RWPE2 (cell line): ENCODE data around the gene MEX3A.

Experiments
- ATAC-seq: fragments of 200-7000 bp; cut with Tn5 transposase; 3 replicates; pipeline ENCODE4 v1.9.1; 2021; ENCODE audit warnings: low read depth
- DNase-seq: peaks from one replicate; pipeline ENCODE4 v3.0.0-alpha.2; 2020; ENCODE audit warnings: low spot score
- H3K27ac ChIP-seq: fragments of 450-650 bp; 2 replicates; pipeline ENCODE4 v1.5.1; 2017; ENCODE audit warnings: mild to moderate bottlenecking; ENCODE audit not compliant: poor library complexity, severe bottlenecking
- H3K27me3 ChIP-seq: fragments of 250-450 bp; sonication (Bioruptor Pico); 2 replicates; pipeline ENCODE4 v1.5.1; 2021; ENCODE audit warnings: mild to moderate bottlenecking, moderate library complexity; ENCODE audit not compliant: insufficient read depth, poor library complexity, severe bottlenecking
- H3K36me3 ChIP-seq: fragments of 250-450 bp; sonication (Bioruptor Pico); 2 replicates; pipeline ENCODE4 v1.5.1; 2020; ENCODE audit warnings: low read depth, mild to moderate bottlenecking, moderate library complexity
- H3K4me1 ChIP-seq: fragments of 250-450 bp; sonication (Bioruptor Pico); 2 replicates; pipeline ENCODE4 v1.5.1; 2021; ENCODE audit warnings: mild to moderate bottlenecking, moderate library complexity; ENCODE audit not compliant: insufficient read depth, poor library complexity, severe bottlenecking
- H3K4me3 ChIP-seq: fragments of 250-450 bp; sonication (Bioruptor Pico); 2 replicates; pipeline ENCODE4 v1.5.1; 2021; ENCODE audit warnings: mild to moderate bottlenecking, moderate library complexity; ENCODE audit not compliant: severe bottlenecking
- H3K9me3 ChIP-seq: fragments of 250-450 bp; sonication (Bioruptor Pico); 2 replicates; pipeline ENCODE4 v1.5.1; 2021; ENCODE audit warnings: mild to moderate bottlenecking, moderate library complexity; ENCODE audit not compliant: severe bottlenecking
- TF ChIP-seq, protein P1 (sequence below): fragments of 450-650 bp; IDR thresholded peaks from one replicate; pipeline ENCODE4 v1.5.1; 2017; ENCODE audit warnings: mild to moderate bottlenecking, moderate library complexity; ENCODE audit not compliant: poor library complexity, severe bottlenecking

Gene MEX3A

DNA sequence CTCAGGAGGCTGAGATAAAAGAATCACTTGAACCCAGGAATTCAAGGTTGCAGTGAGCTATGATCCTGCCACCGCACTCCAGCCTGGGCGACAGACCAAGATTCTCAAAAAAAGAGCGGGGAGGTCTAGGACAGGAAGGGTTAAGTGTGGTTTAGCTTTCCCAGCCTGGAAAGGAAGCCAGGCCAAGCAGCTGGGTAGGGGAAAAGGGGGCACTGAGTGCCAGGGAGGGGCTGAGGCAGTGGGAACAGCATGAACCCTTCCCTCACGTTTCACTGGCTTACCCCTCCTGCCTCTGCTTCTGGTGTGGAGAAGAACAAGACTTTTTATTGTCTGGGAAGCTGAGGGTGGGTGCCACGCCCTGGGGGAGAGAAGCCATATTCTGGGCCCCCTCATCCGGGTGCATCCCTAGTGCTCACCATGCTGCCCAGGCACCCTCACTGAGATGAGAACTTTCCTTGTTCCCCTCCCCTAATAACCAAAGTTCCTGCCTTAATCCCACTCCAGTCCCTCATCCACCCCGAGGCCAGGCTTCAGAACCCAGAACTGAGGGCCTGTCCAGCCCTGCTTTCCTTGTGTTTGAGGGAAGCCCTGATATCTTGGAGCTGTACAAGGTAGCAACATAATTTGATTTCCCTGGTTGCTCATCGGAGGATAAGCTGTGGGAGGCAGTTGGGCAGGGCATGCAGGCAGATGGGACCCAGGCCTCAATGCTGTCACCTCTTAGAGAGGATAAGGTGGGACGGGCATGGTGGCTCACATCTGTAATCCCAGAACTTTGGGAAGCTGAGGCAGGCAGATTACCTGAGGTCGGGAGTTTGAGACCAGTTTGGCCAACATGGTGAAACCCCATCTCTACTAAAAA, 30.2 kb upstream of the MEX3A start:
- TF ChIP-seq, protein P1, sequence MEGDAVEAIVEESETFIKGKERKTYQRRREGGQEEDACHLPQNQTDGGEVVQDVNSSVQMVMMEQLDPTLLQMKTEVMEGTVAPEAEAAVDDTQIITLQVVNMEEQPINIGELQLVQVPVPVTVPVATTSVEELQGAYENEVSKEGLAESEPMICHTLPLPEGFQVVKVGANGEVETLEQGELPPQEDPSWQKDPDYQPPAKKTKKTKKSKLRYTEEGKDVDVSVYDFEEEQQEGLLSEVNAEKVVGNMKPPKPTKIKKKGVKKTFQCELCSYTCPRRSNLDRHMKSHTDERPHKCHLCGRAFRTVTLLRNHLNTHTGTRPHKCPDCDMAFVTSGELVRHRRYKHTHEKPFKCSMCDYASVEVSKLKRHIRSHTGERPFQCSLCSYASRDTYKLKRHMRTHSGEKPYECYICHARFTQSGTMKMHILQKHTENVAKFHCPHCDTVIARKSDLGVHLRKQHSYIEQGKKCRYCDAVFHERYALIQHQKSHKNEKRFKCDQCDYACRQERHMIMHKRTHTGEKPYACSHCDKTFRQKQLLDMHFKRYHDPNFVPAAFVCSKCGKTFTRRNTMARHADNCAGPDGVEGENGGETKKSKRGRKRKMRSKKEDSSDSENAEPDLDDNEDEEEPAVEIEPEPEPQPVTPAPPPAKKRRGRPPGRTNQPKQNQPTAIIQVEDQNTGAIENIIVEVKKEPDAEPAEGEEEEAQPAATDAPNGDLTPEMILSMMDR = no peak
- peaks cover 16% of the 10 kb centered on the region for H3K4me1 ChIP-seq
- H3K27ac ChIP-seq = peak overlapping the region; percentile 99
- H3K9me3 ChIP-seq = no peaks in the 10 kb centered on the region
- ATAC-seq (no peak), DNase-seq (no peak)
- no peaks in the 10 kb centered on the region for H3K27me3 ChIP-seq
- H3K4me3 ChIP-seq = no peak overlapping the region
- peaks cover 20% of the 10 kb centered on the region for H3K36me3 ChIP-seq

DNA sequence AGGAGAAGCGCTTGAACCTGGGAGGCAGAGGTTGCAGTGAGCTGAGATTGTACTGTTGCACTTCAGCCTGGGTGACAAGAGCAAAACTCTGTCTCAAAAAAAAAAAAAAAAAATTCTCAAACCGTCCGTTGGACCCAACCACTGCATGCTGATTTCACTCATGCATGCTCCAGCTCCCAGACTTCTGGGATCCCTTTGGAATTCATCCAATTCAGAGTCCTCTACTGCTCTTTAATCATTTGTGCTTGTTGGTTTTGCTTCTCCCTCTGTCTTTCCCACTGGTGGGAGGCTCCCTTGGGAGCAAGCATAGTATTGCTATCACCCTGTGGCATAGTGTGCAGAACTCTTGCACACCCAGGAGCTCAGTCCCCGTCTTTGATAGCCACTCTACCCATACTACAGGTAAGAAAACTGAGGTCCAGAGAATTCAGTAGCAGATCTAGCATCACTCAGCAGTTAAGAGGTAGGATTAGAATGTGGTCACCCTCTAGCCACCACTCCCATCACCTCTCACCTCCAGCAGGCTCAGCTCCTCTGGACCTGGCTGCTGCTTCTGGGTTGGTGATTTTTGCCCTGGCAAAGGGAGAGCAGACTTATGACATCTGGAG, 29.2 kb upstream of the MEX3A start:
- no peaks in the 10 kb centered on the region for H3K9me3 ChIP-seq
- no peak overlapping the region for H3K27ac ChIP-seq
- H3K4me3 ChIP-seq = no peak overlapping the region
- TF ChIP-seq, protein P1 = no peak
- no peak for DNase-seq
- peaks cover 9% of the 10 kb centered on the region for H3K36me3 ChIP-seq
- no peak for ATAC-seq
- H3K4me1 ChIP-seq = peaks cover 16% of the 10 kb centered on the region
- H3K27me3 ChIP-seq = no peaks in the 10 kb centered on the region

DNA sequence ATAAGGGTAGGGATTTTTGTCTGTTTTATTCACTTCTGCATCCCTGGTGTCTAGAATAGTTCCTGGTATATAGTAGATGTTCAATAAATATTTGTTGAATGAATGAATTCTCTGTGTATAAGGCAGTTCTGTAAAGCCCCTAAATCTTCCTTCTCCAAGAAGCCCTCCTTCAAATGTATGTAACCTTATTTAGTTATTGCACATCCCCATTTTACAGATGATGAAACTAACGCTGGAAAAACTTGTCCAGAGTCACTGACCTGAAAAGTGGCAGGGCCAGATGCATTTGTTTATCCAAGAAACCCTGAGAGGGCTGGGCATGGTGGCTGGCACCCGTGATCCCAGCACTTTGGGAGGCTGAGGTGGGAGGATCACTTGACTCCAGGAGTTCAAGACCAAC, 28.0 kb upstream of the MEX3A start:
- ATAC-seq = no peak
- Histone ChIP-seq H3K36me3 (no peaks in the 10 kb centered on the region), H3K4me1 (peaks cover 26% of the 10 kb centered on the region)

DNA sequence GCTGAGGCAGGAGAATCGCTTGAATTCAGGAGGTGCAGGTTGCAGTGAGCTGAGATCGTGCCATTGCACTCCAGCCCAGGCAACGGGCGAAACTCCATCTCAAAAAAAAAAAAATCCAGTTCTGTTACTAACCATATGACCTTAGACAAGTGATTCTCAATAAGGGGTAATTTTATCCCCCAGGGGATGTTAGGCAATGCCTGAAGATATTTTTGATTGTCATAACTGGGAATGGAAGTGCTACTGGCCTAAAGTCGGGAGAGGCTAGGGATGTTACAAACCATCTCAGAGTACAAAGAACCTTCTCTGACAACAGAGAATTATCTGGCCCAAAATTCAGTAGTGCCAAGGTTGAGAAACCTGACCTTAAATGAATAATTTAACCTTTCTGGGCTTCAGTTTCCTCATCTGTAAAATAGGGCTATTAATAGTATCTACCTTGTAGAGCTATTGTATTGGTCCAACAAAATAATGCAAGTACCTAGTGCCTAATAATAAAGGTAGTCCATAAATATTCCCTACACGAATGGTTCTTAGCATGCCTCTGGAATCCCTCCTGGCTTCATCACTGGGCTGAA, 26.5 kb upstream of the MEX3A start:
- Histone ChIP-seq H3K36me3 (no peaks in the 10 kb centered on the region), H3K9me3 (no peaks in the 10 kb centered on the region), H3K27ac (no peak overlapping the region), H3K27me3 (no peaks in the 10 kb centered on the region), H3K4me3 (no peak overlapping the region), H3K4me1 (peaks cover 38% of the 10 kb centered on the region)
- ATAC-seq (no peak), DNase-seq (no peak)
- TF ChIP-seq, protein P1 = no peak

More for the DNA sequence above, 28.0 kb upstream of the MEX3A start:
- Histone ChIP-seq H3K4me3 (no peak overlapping the region), H3K27me3 (no peaks in the 10 kb centered on the region), H3K27ac (no peak overlapping the region), H3K9me3 (no peaks in the 10 kb centered on the region)
- DNase-seq = no peak
- TF ChIP-seq, protein P1 = no peak
